ENCODE data around the gene MAF.

MAF gene

GRCh38 chr16:79605999-79606398, 5.5 kb upstream of the MAF start:
- ATAC-seq (ENCODE audit: insufficient read depth, low read depth) = no peak
- H2AFZ ChIP-seq (ENCODE audit: low read depth, low read length) = no peak overlapping the region

GRCh38 chr16:79603055-79603454, 2.5 kb upstream of the MAF start:
- peaks cover 35% of the 10 kb centered on the region for H3K4me1 ChIP-seq (ENCODE audit: insufficient read depth, low read length)
- peaks cover 31% of the 10 kb centered on the region for H3K27me3 ChIP-seq (ENCODE audit: insufficient read depth, low read length, poor library complexity)
- H2AFZ ChIP-seq (ENCODE audit: low read depth, low read length) = no peak overlapping the region
- H3K79me2 ChIP-seq (ENCODE audit: insufficient read depth, low read length) = no peaks in the 10 kb centered on the region
- no peak for ATAC-seq (ENCODE audit: insufficient read depth, low read depth)
- DNase-seq = no peak
- H4K20me1 ChIP-seq (ENCODE audit: insufficient read depth, low read length) = no peaks in the 10 kb centered on the region; the same call in 1 of the 2 replicates
- TF ChIP-seq EZH2 (IDR thresholded peaks at IDR 0.05; ENCODE audit: borderline replicate concordance, low read depth, low read length, severe bottlenecking) (no peak), CTCF (IDR thresholded peaks at IDR 0.05; ENCODE audit: borderline replicate concordance, extremely low read depth, low read length, poor library complexity, severe bottlenecking) (no peak)
- H3K27ac ChIP-seq (ENCODE audit: low read length) = no peak overlapping the region
- no peak overlapping the region for H3K4me3 ChIP-seq (ENCODE audit: low read depth in 1 of 2, low read length in 2 of 2)
- no peaks in the 10 kb centered on the region for H3K36me3 ChIP-seq (ENCODE audit: insufficient read depth, low read length)
- H3K9me3 ChIP-seq (ENCODE audit: insufficient read depth, low read length, severe bottlenecking) = no peaks in the 10 kb centered on the region
- no peak overlapping the region for H3K4me2 ChIP-seq (ENCODE audit: insufficient read depth, low read length)
- no peak overlapping the region for H3K9ac ChIP-seq (ENCODE audit: low read depth, low read length)

More at GRCh38 chr16:79605999-79606398, 5.5 kb upstream of the MAF start:
- Histone ChIP-seq H3K9me3 (ENCODE audit: insufficient read depth, low read length, severe bottlenecking) (no peaks in the 10 kb centered on the region), H3K27me3 (ENCODE audit: insufficient read depth, low read length, poor library complexity) (peaks cover 18% of the 10 kb centered on the region), H3K27ac (ENCODE audit: low read length) (no peak overlapping the region), H3K36me3 (ENCODE audit: insufficient read depth, low read length) (no peaks in the 10 kb centered on the region), H3K79me2 (ENCODE audit: insufficient read depth, low read length) (no peaks in the 10 kb centered on the region), H3K4me2 (ENCODE audit: insufficient read depth, low read length) (no peak overlapping the region), H4K20me1 (ENCODE audit: insufficient read depth, low read length) (no peaks in the 10 kb centered on the region; the same call in 1 of the 2 replicates), H3K9ac (ENCODE audit: low read depth, low read length) (no peak overlapping the region), H3K4me1 (ENCODE audit: insufficient read depth, low read length) (peaks cover 15% of the 10 kb centered on the region), H3K4me3 (ENCODE audit: low read depth in 1 of 2, low read length in 2 of 2) (no peak overlapping the region)
- TF ChIP-seq CTCF (IDR thresholded peaks at IDR 0.05; ENCODE audit: borderline replicate concordance, extremely low read depth, low read length, poor library complexity, severe bottlenecking) = no peak
- TF ChIP-seq EZH2 (IDR thresholded peaks at IDR 0.05; ENCODE audit: borderline replicate concordance, low read depth, low read length, severe bottlenecking) = no peak
- DNase-seq = no peak

GRCh38 chr16:79602628-79603014, 2.1 kb upstream of the MAF start:
- no peak for DNase-seq
- no peak overlapping the region for H3K27ac ChIP-seq (ENCODE audit: low read length)
- ATAC-seq (ENCODE audit: insufficient read depth, low read depth) = no peak
- H3K79me2 ChIP-seq (ENCODE audit: insufficient read depth, low read length) = no peaks in the 10 kb centered on the region
- H4K20me1 ChIP-seq (ENCODE audit: insufficient read depth, low read length) = no peaks in the 10 kb centered on the region; the same call in 1 of the 2 replicates
- no peak overlapping the region for H3K4me3 ChIP-seq (ENCODE audit: low read depth in 1 of 2, low read length in 2 of 2)
- H3K27me3 ChIP-seq (ENCODE audit: insufficient read depth, low read length, poor library complexity) = peaks cover 31% of the 10 kb centered on the region
- no peak overlapping the region for H2AFZ ChIP-seq (ENCODE audit: low read depth, low read length)
- no peak for TF ChIP-seq EZH2 (IDR thresholded peaks at IDR 0.05; ENCODE audit: borderline replicate concordance, low read depth, low read length, severe bottlenecking)
- H3K9me3 ChIP-seq (ENCODE audit: insufficient read depth, low read length, severe bottlenecking) = no peaks in the 10 kb centered on the region
- peaks cover 35% of the 10 kb centered on the region for H3K4me1 ChIP-seq (ENCODE audit: insufficient read depth, low read length)
- no peak overlapping the region for H3K4me2 ChIP-seq (ENCODE audit: insufficient read depth, low read length)
- H3K36me3 ChIP-seq (ENCODE audit: insufficient read depth, low read length) = no peaks in the 10 kb centered on the region
- H3K9ac ChIP-seq (ENCODE audit: low read depth, low read length) = no peak overlapping the region

GRCh38 chr16:79601931-79602627, 1.5 kb upstream of the MAF start:
- Histone ChIP-seq H2AFZ (ENCODE audit: low read depth, low read length) (no peak overlapping the region), H3K9ac (ENCODE audit: low read depth, low read length) (peak overlapping the region; percentile 58; the same call in 1 of the 2 replicates), H3K4me3 (ENCODE audit: low read depth in 1 of 2, low read length in 2 of 2) (peak overlapping the region in 1 of 2 experiments; percentile 54; a peak in 3 of 4 replicates), H3K79me2 (ENCODE audit: insufficient read depth, low read length) (no peaks in the 10 kb centered on the region), H3K27ac (ENCODE audit: low read length) (no peak overlapping the region), H3K27me3 (ENCODE audit: insufficient read depth, low read length, poor library complexity) (peaks cover 31% of the 10 kb centered on the region), H3K4me1 (ENCODE audit: insufficient read depth, low read length) (peaks cover 35% of the 10 kb centered on the region), H4K20me1 (ENCODE audit: insufficient read depth, low read length) (no peaks in the 10 kb centered on the region; the same call in 1 of the 2 replicates), H3K36me3 (ENCODE audit: insufficient read depth, low read length) (no peaks in the 10 kb centered on the region), H3K4me2 (ENCODE audit: insufficient read depth, low read length) (peak overlapping the region; percentile 90), H3K9me3 (ENCODE audit: insufficient read depth, low read length, severe bottlenecking) (no peaks in the 10 kb centered on the region)
- no peak for TF ChIP-seq EZH2 (IDR thresholded peaks at IDR 0.05; ENCODE audit: borderline replicate concordance, low read depth, low read length, severe bottlenecking)
- TF ChIP-seq CTCF (IDR thresholded peaks at IDR 0.05; ENCODE audit: borderline replicate concordance, extremely low read depth, low read length, poor library complexity, severe bottlenecking) = peak; percentile 88
- DNase-seq (peak; percentile 78), ATAC-seq (ENCODE audit: insufficient read depth, low read depth) (peak; percentile 48; the same call in 2 of the 3 replicates)

Data from DND-41 (cell line).